Stimulated activated CD4-positive, alpha-beta T cell treated with anti-CD3 and anti-CD28 coated beads, Interleukin-1b, Interleukin-23, amount 100 ng/mL, for 1 hour (primary cell): Measurements from ENCODE around the gene TBC1D30.

ENCODE experiments used
- DNase-seq, 2 donors: peaks; one replicate each; pipeline ENCODE4 v3.0.0-alpha.2; 2020; ENCODE audit warnings: low read depth in 2 of 2

The TBC1D30 gene

GRCh38 chr12:64907097-64907496, 82.7 kb downstream of the TBC1D30 start:
- DNase-seq: no peak

GRCh38 chr12:64909124-64909523, 84.7 kb downstream of the TBC1D30 start:
- DNase-seq: no peak

GRCh38 chr12:64911081-64911480, 86.6 kb downstream of the TBC1D30 start:
- no peak for DNase-seq

GRCh38 chr12:64911912-64912311, 87.5 kb downstream of the TBC1D30 start:
- no peak for DNase-seq

- DNase-seq: no peak
Observed at GRCh38 chr12:64912516-64913255, 88.2 kb downstream of the TBC1D30 start.

- no peak for DNase-seq
Observed at GRCh38 chr12:64915242-64915641, 90.8 kb downstream of the TBC1D30 start.

GRCh38 chr12:64916411-64917261, 92.2 kb downstream of the TBC1D30 start:
- DNase-seq: no peak

- DNase-seq: no peak
Observed at GRCh38 chr12:64918344-64918743, 93.9 kb downstream of the TBC1D30 start.

GRCh38 chr12:64918801-64919200, 94.4 kb downstream of the TBC1D30 start:
- DNase-seq: no peak

GRCh38 chr12:64922853-64923252, 98.4 kb downstream of the TBC1D30 start:
- no peak for DNase-seq

GRCh38 chr12:64923536-64923935, 99.1 kb downstream of the TBC1D30 start:
- no peak for DNase-seq
